ENCODE results near the gene HHATL. TPM values are rescaled to one million over a fixed set of nuclear protein-coding genes. Genes with fewer than 3 reads are reported as not detected.

HHATL gene
- total RNA-seq, 5 donors from 2014 or later (not counting 1 experiment from before 2014, with no cell fraction given), result not detected

GRCh38 chr3:42664438-42664803 lies 38.2 kb downstream of the HHATL start:
- Histone ChIP-seq H3K27ac (ENCODE audit: low read length) (no peak overlapping the region), H3K36me3 (ENCODE audit: control insufficient read depth in 2 of 2, extremely low read depth in 1 of 2, insufficient read depth in 1 of 2, low read length in 1 of 2) (no peaks in the 10 kb centered on the region), H3K4me3 (ENCODE audit: control insufficient read depth in 1 of 2, extremely low read depth in 1 of 2, low read length in 1 of 2) (no peak overlapping the region), H3K27me3 (replicated peaks in 1 of 2; ENCODE audit: control insufficient read depth in 2 of 2, extremely low read depth in 1 of 2, insufficient read depth in 2 of 2, low read length in 1 of 2) (peaks cover 0 to 20% of the 10 kb centered on the region in 2 experiments), H3K9me3 (no peaks in the 10 kb centered on the region), H3K4me1 (ENCODE audit: control insufficient read depth in 1 of 2, extremely low read depth in 1 of 2, insufficient read depth in 2 of 2, low read length in 2 of 2) (no peaks in the 10 kb centered on the region)
- Mint-ChIP-seq H3K4me3 (no peak overlapping the region), H3K36me3 (no peaks in the 10 kb centered on the region), H3K27me3 (peaks cover 0 to 5% of the 10 kb centered on the region in 2 donors), H3K9me3 (no peaks in the 10 kb centered on the region), H3K27ac (no peak overlapping the region), H3K4me1 (no peaks in the 10 kb centered on the region)
- DNase-seq (no peak), ATAC-seq (replicated peaks in 1 of 4) (no peak)
- ChIA-PET POLR2A (no interaction called here), CTCF (no interaction called here)
- WGBS (ENCODE audit: insufficient coverage), result 87% methylated on average over 9 of the region's 19 CpGs

- WGBS (ENCODE audit: insufficient coverage), result 88% methylated on average over 38 of the region's 38 CpGs
- Mint-ChIP-seq H3K4me1 (no peaks in the 10 kb centered on the region), H3K9me3 (no peaks in the 10 kb centered on the region), H3K4me3 (no peak overlapping the region), H3K27me3 (peaks cover 0 to 5% of the 10 kb centered on the region in 2 donors), H3K27ac (no peak overlapping the region), H3K36me3 (no peaks in the 10 kb centered on the region)
- ATAC-seq (replicated peaks in 1 of 4) (no peak), DNase-seq (no peak)
- no peak overlapping the region for H3K4me3 ChIP-seq (ENCODE audit: control insufficient read depth in 1 of 2, extremely low read depth in 1 of 2, low read length in 1 of 2)
- peaks cover 0 to 20% of the 10 kb centered on the region in 2 experiments for H3K27me3 ChIP-seq (replicated peaks in 1 of 2; ENCODE audit: control insufficient read depth in 2 of 2, extremely low read depth in 1 of 2, insufficient read depth in 2 of 2, low read length in 1 of 2)
- no peak overlapping the region for H3K27ac ChIP-seq (ENCODE audit: low read length)
- H3K36me3 ChIP-seq (ENCODE audit: control insufficient read depth in 2 of 2, extremely low read depth in 1 of 2, insufficient read depth in 1 of 2, low read length in 1 of 2), result no peaks in the 10 kb centered on the region
- ChIA-PET CTCF (no interaction called here), POLR2A (no interaction called here)
- H3K4me1 ChIP-seq (ENCODE audit: control insufficient read depth in 1 of 2, extremely low read depth in 1 of 2, insufficient read depth in 2 of 2, low read length in 2 of 2), result no peaks in the 10 kb centered on the region
- H3K9me3 ChIP-seq, result no peaks in the 10 kb centered on the region
Observed at GRCh38 chr3:42663581-42664437, 38.8 kb downstream of the HHATL start.

GRCh38 chr3:42662813-42663535 lies 39.6 kb downstream of the HHATL start:
- no peaks in the 10 kb centered on the region for H3K9me3 Mint-ChIP-seq
- Histone ChIP-seq H3K36me3 (ENCODE audit: control insufficient read depth in 2 of 2, extremely low read depth in 1 of 2, insufficient read depth in 1 of 2, low read length in 1 of 2) (no peaks in the 10 kb centered on the region), H3K9me3 (no peaks in the 10 kb centered on the region), H3K27ac (ENCODE audit: low read length) (no peak overlapping the region), H3K4me1 (ENCODE audit: control insufficient read depth in 1 of 2, extremely low read depth in 1 of 2, insufficient read depth in 2 of 2, low read length in 2 of 2) (no peaks in the 10 kb centered on the region), H3K27me3 (replicated peaks in 1 of 2; ENCODE audit: control insufficient read depth in 2 of 2, extremely low read depth in 1 of 2, insufficient read depth in 2 of 2, low read length in 1 of 2) (peaks cover 0 to 13% of the 10 kb centered on the region in 2 experiments), H3K4me3 (ENCODE audit: control insufficient read depth in 1 of 2, extremely low read depth in 1 of 2, low read length in 1 of 2) (no peak overlapping the region)
- ChIA-PET POLR2A (no interaction called here), CTCF (interaction anchor here in 1 of 2 donors (0.6 kb wide), 1 partner anchor 1272 kb away, joined by 3 read pairs; no protein-coding TSS in a partner anchor)
- 83% methylated on average over 9 of the region's 12 CpGs for WGBS (ENCODE audit: insufficient coverage)
- ATAC-seq (replicated peaks in 1 of 4) (no peak), DNase-seq (no peak)
- no peaks in the 10 kb centered on the region for H3K4me1 Mint-ChIP-seq
- no peaks in the 10 kb centered on the region for H3K36me3 Mint-ChIP-seq
- peaks cover 0 to 5% of the 10 kb centered on the region in 2 donors for H3K27me3 Mint-ChIP-seq
- H3K4me3 Mint-ChIP-seq, result no peak overlapping the region
- no peak overlapping the region for H3K27ac Mint-ChIP-seq

GRCh38 chr3:42662037-42662812 lies 40.4 kb downstream of the HHATL start:
- POLR2A ChIA-PET, result no interaction called here
- ATAC-seq (replicated peaks in 1 of 4), result no peak
- CTCF ChIA-PET, result no interaction called here
- Histone ChIP-seq H3K9me3 (no peaks in the 10 kb centered on the region), H3K4me3 (ENCODE audit: control insufficient read depth in 1 of 2, extremely low read depth in 1 of 2, low read length in 1 of 2) (no peak overlapping the region), H3K36me3 (ENCODE audit: control insufficient read depth in 2 of 2, extremely low read depth in 1 of 2, insufficient read depth in 1 of 2, low read length in 1 of 2) (no peaks in the 10 kb centered on the region), H3K27ac (ENCODE audit: low read length) (no peak overlapping the region), H3K4me1 (ENCODE audit: control insufficient read depth in 1 of 2, extremely low read depth in 1 of 2, insufficient read depth in 2 of 2, low read length in 2 of 2) (no peaks in the 10 kb centered on the region), H3K27me3 (replicated peaks in 1 of 2; ENCODE audit: control insufficient read depth in 2 of 2, extremely low read depth in 1 of 2, insufficient read depth in 2 of 2, low read length in 1 of 2) (peaks cover 0 to 9% of the 10 kb centered on the region in 2 experiments)
- Mint-ChIP-seq H3K4me1 (no peaks in the 10 kb centered on the region), H3K27ac (no peak overlapping the region), H3K4me3 (no peak overlapping the region), H3K27me3 (peaks cover 0 to under 1% of the 10 kb centered on the region in 2 donors), H3K9me3 (no peaks in the 10 kb centered on the region), H3K36me3 (no peaks in the 10 kb centered on the region)
- 88% methylated on average over 4 of the region's 7 CpGs for whole genome bisulfite sequencing (ENCODE audit: insufficient coverage)
- DNase-seq, result no peak

- H3K4me1 ChIP-seq (ENCODE audit: control insufficient read depth in 1 of 2, extremely low read depth in 1 of 2, insufficient read depth in 2 of 2, low read length in 2 of 2), result no peaks in the 10 kb centered on the region
- no peaks in the 10 kb centered on the region for H3K36me3 ChIP-seq (ENCODE audit: control insufficient read depth in 2 of 2, extremely low read depth in 1 of 2, insufficient read depth in 1 of 2, low read length in 1 of 2)
- no peak overlapping the region for H3K4me3 ChIP-seq (ENCODE audit: control insufficient read depth in 1 of 2, extremely low read depth in 1 of 2, low read length in 1 of 2)
- H3K27me3 ChIP-seq (replicated peaks in 1 of 2; ENCODE audit: control insufficient read depth in 2 of 2, extremely low read depth in 1 of 2, insufficient read depth in 2 of 2, low read length in 1 of 2), result peaks cover 0 to 7% of the 10 kb centered on the region in 2 experiments
- H3K36me3 Mint-ChIP-seq, result no peaks in the 10 kb centered on the region
- DNase-seq (no peak), ATAC-seq (replicated peaks in 1 of 4) (no peak)
- no peaks in the 10 kb centered on the region for H3K9me3 Mint-ChIP-seq
- no peaks in the 10 kb centered on the region for H3K27me3 Mint-ChIP-seq
- ChIA-PET CTCF (no interaction called here), POLR2A (no interaction called here)
- no peaks in the 10 kb centered on the region for H3K9me3 ChIP-seq
- H3K4me3 Mint-ChIP-seq, result no peak overlapping the region
- no peak overlapping the region for H3K27ac Mint-ChIP-seq
- H3K4me1 Mint-ChIP-seq, result no peaks in the 10 kb centered on the region
- no peak overlapping the region for H3K27ac ChIP-seq (ENCODE audit: low read length)
- 89% methylated on average over 3 of the region's 5 CpGs for WGBS (ENCODE audit: insufficient coverage)
Observed at GRCh38 chr3:42661593-42662022, 41.0 kb downstream of the HHATL start.

- Mint-ChIP-seq H3K27me3 (no peaks in the 10 kb centered on the region), H3K36me3 (no peaks in the 10 kb centered on the region), H3K4me3 (no peak overlapping the region), H3K27ac (peak overlapping the region in 1 of 2 donors; percentile 34), H3K4me1 (no peaks in the 10 kb centered on the region), H3K9me3 (no peaks in the 10 kb centered on the region)
- no peak for ATAC-seq (replicated peaks in 1 of 4)
- H3K27me3 ChIP-seq (replicated peaks in 1 of 2; ENCODE audit: control insufficient read depth in 2 of 2, extremely low read depth in 1 of 2, insufficient read depth in 2 of 2, low read length in 1 of 2), result no peaks in the 10 kb centered on the region
- no peak for DNase-seq
- POLR2A ChIA-PET, result no interaction called here
- H3K9me3 ChIP-seq, result no peaks in the 10 kb centered on the region
- H3K36me3 ChIP-seq (ENCODE audit: control insufficient read depth in 2 of 2, extremely low read depth in 1 of 2, insufficient read depth in 1 of 2, low read length in 1 of 2), result no peaks in the 10 kb centered on the region
- 100% methylated on average over 1 of the region's 4 CpGs for WGBS (ENCODE audit: insufficient coverage)
- H3K4me3 ChIP-seq (ENCODE audit: control insufficient read depth in 1 of 2, extremely low read depth in 1 of 2, low read length in 1 of 2), result no peak overlapping the region
- no peaks in the 10 kb centered on the region for H3K4me1 ChIP-seq (ENCODE audit: control insufficient read depth in 1 of 2, extremely low read depth in 1 of 2, insufficient read depth in 2 of 2, low read length in 2 of 2)
- no peak overlapping the region for H3K27ac ChIP-seq (ENCODE audit: low read length)
- CTCF ChIA-PET, result no interaction called here
Observed at GRCh38 chr3:42660898-42661297, 41.7 kb downstream of the HHATL start.
